GM12872 (cell line): ENCODE results near the gene CCER1.

Experiments
- CTCF ChIP-seq: IDR thresholded peaks from 3 replicates; pipeline ENCODE4 v1.5.1; 2011; ENCODE audit warnings: low read depth, mild to moderate bottlenecking, low read length, moderate library complexity; ENCODE audit not compliant: insufficient read depth

Gene CCER1

DNA sequence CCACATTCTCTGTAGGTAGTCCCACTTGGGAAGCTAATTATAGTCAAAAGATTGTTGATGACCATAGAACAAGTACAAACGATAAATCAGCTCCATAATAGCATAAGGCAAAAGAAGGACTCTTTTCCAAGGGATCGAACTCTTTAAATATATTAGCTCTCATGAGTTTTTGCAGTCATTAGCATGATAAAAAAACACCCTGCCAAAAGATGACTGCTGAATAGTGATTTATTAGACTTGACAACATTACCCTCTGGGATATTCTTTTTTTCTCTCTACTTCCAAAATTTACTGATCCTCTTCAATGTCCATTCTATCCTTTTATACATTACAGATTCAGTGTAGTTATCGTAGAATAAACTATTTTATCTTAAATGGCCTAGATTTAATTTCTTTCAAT lies 35.6 kb upstream of the CCER1 start:
- TF ChIP-seq CTCF = no peak

DNA sequence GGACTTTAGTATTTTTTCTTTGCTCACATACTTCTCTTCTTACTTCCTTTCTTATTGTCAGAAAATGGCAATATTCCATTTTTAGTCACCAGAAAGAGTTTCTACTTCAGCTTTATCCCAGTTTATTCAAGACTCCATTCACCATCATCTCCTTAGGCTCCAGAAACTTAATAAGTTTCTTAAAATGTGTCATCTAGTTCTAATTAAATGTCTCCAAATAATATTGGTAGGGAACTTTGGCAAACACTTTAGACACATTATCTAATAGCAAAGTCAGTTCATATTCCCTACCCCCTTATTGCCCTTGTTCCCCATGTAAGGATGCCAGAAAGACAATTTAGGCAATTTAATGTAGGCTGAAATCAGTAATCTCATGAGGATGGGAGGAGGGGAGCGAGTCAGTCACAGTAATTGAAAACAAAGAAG lies 34.7 kb upstream of the CCER1 start:
- TF ChIP-seq CTCF = no peak

DNA sequence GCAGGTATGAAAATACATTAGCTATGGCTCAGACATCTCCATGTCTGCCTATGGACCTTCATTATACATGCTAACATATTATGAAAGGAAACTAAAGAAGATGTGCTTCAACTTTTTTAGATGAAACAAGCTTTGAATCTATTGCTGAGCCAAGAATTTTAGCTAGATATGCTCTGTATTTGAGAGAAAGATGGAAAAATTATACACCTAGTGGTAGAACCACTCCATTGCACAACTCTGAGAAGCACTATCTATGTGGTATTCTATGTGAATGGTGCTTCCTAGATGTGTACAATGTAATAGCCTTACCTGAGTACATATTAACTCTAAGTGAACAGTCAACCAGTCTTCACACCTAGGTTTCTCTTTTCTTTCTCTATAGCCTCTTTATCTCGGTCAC lies 32.5 kb upstream of the CCER1 start:
- peak; percentile 31; the same call in 1 of the 3 replicates for TF ChIP-seq CTCF

DNA sequence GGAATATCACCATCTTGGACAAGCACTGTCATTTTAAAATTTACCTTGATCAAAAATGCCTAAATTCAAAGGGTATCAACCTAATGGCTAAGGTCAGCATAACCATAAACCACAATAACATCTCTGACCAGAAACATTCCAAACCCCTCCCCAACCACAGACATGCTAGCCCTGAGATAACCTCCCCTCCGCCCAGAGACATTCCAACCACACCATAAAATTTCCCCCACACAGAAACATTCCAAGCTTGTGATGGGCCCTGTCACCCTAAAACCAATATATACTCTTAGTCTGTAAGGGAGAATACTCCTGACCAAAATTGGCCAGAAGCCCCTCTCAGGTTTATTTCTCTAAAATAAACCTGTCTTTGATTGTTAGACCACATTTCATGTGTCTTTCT lies 32.1 kb upstream of the CCER1 start:
- no peak for TF ChIP-seq CTCF

DNA sequence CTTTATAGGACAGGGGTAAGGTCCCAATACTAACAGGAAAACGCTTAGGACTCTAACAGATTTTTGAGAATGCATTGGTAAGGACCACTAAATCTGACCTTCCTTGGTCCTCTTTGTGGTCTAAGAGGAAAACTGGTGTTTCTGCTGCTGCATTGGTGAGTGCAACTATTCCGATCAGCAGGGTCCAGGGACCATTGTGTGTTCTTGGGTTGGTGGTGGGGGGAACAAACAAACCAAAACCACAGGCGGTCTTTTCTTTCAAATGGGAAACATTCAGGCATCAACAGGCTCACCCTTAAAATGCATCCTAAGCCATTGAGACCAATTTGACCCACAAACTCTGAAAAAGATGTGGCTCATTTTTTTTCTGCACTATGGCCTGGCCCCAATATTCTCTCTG lies 29.1 kb upstream of the CCER1 start:
- no peak for TF ChIP-seq CTCF

DNA sequence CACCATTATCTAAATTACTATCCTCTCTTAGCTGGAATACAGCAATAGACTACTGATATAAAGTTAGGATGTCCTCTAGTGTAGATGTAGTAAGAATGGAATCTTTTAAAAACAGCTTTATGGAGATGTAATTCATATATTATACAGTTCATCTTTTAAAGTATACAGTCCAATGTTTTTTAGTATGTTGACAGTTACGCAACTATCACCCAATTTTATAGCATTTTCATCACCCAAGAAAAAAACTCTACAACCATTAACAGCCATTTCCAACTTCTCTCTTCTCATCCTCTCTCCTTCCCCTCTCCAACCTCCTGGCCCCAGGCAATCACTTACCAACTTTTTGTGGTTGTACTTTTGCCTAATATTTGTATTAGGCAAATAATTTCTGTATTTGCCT lies 27.2 kb upstream of the CCER1 start:
- no peak for TF ChIP-seq CTCF

DNA sequence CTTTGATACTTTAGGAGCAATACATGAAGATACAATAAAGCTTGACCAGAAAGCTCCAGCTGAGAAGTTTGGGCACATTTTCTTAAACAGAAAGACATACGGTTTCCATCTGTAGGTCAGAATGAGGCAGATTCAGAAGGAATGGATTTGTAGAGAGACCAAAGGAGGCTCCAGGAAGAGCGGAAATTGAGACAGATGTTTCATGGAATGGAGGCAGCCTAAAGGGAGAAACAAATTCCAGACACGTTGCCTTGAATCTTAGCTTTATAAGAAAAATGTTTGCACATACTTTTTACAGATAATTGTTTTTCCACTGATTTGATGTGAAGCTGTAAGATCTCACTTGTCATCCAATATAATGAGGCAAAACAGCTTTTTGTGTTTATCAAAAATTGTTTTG lies 25.0 kb upstream of the CCER1 start:
- TF ChIP-seq CTCF = no peak

- no peak for TF ChIP-seq CTCF
Observed at GRCh38 chr12:90979019-90979418, 24.0 kb upstream of the CCER1 start.
